HFF-Myc (cell line): ENCODE data around the gene ITGA4.
"Not testable (repeated sequence)": the region's sequence is repeated elsewhere in the genome, so short reads cannot be mapped to it uniquely, and the experiment has no call there.

Source experiments
- DNase-seq: peaks from one replicate; pipeline ENCODE4 v3.0.0-alpha.2; 2011; ENCODE audit warnings: low read depth; ENCODE audit errors: extremely low read depth
- H3K4me3 ChIP-seq: replicated peaks from 2 replicates; pipeline ENCODE4 v1.5.1; 2011; ENCODE audit warnings: low read depth, mild to moderate bottlenecking, control low read depth, low read length
- TF ChIP-seq, protein P1 (sequence below): IDR thresholded peaks from 2 replicates; pipeline ENCODE4 v1.5.1; 2012; ENCODE audit warnings: mild to moderate bottlenecking, low read depth, low read length, control low read depth; ENCODE audit errors: missing control alignments

Gene ITGA4

DNA sequence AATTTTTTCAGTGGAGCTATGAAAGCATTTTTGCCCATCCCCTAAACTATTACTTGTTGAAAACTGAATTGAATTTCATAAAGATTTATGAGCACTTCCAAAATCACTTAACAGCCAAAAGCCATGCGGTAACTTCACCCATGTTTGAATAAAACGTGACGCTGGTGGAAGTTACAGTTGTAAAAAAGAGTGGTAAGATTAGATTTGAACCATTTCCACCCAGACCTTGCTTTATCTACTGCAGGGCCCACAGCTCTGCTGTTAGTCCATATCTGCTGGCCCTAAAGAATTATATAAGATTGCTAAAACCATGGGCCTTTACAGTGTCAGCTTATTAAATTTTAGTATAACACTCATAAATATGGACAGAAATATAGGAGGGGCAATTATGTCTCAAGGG, 15.5 kb upstream of the ITGA4 start:
- H3K4me3 ChIP-seq: no peak overlapping the region
- TF ChIP-seq, protein P1, sequence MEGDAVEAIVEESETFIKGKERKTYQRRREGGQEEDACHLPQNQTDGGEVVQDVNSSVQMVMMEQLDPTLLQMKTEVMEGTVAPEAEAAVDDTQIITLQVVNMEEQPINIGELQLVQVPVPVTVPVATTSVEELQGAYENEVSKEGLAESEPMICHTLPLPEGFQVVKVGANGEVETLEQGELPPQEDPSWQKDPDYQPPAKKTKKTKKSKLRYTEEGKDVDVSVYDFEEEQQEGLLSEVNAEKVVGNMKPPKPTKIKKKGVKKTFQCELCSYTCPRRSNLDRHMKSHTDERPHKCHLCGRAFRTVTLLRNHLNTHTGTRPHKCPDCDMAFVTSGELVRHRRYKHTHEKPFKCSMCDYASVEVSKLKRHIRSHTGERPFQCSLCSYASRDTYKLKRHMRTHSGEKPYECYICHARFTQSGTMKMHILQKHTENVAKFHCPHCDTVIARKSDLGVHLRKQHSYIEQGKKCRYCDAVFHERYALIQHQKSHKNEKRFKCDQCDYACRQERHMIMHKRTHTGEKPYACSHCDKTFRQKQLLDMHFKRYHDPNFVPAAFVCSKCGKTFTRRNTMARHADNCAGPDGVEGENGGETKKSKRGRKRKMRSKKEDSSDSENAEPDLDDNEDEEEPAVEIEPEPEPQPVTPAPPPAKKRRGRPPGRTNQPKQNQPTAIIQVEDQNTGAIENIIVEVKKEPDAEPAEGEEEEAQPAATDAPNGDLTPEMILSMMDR: no peak
- DNase-seq: no peak

DNA sequence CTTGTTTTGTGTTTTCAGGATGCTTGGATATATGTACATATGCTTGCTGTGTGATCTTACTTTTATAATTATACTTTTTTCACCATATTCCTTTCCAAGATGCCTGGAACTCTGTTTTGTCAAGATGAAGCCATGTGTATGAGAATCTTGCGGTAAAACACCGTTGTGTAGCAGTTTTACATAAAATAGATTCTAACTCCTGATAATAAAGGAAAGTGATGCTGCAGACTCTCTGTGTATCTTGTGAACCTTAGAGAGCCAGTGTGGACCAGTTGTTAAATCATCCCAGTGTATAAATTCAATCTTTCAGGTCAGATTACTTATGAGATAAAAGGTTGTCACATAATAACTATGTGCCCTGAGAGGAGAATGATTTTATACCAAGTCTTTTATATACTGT, 12.5 kb upstream of the ITGA4 start:
- no peak for DNase-seq
- TF ChIP-seq, protein P1: no peak
- no peak overlapping the region for H3K4me3 ChIP-seq

DNA sequence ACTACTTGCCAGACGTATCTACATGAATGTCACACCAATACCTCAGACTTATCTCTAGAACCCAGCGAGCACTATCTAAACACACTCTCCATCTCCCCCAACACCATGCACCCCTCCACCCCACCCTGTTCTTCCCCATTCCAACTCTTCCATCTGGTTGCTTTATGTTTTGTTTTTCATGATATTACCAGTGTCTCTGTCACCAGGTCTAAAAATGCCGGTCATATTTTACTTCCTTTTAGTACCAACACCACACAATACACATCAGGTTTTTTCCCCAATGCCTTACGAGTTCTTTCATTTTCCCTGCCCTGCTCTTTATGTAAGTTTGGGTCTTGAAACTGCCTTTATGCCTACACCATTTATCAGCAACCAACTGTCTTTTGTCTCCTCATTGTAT, 10.2 kb upstream of the ITGA4 start:
- DNase-seq: no peak
- no peak overlapping the region for H3K4me3 ChIP-seq
- TF ChIP-seq, protein P1: no peak

DNA sequence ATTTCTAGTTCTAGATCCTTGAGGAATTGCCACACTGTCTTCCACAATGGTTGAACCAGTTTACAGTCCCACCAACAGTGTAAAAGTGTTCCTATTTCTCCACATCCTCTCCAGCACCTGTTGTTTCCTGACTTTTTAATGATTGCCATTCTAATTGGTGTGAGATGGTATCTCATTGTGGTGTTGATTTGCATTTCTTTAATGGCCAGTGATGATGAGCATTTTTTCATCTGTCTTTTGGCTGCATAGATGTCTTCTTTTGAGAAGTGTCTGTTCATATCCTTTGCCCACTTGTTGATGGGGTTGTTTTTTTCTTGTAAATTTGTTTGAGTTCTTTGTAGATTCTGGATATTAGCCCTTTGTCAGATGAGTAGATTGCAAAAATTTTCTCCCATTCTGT, 7.9 kb upstream of the ITGA4 start:
- DNase-seq, H3K4me3 ChIP-seq: not testable (repeated sequence)

DNA sequence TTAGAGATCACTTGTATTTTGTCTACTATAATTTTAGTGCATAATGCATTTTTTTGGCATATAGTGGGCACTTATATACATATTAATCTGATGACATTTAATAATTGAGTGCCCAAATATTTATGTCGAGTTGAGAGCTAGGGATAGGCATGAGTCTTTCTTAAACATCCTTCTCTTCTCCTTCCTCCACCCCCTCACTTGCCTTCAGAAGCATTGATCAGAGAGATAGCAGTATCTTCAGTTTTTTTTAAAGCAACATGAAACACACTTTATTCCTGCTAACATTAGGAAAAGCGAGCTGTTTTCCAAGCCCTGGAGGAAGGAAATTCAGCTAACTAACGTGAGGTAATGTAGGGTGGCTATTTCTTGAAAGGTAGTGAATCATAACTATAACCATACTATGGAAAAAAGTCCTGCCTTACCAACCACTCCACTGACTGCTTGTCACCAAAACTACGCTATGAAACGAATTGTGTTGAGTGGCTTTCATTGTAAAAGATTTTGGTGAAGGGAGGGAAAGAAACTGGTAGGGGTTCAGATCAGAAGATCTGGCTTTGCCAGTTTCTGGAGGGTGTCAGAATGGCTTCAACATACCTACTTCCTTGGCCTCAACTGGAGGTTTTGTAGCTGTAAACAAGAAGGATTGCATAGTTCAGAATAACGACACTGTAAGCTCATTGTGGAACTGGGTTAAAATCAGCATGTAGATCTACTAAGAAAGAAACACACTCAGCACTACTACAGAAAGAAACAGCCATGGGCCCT, 2.3 kb upstream of the ITGA4 start:
- TF ChIP-seq, protein P1: no peak
- no peak overlapping the region for H3K4me3 ChIP-seq
- DNase-seq: no peak

DNA sequence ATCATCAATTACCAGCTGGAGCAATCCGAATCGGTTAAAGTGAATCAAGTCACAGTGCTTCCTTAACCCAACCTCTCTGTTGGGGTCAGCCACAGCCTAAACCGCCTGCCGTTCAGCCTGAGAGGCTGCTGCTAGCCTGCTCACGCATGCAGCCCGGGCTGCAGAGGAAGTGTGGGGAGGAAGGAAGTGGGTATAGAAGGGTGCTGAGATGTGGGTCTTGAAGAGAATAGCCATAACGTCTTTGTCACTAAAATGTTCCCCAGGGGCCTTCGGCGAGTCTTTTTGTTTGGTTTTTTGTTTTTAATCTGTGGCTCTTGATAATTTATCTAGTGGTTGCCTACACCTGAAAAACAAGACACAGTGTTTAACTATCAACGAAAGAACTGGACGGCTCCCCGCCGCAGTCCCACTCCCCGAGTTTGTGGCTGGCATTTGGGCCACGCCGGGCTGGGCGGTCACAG, 496 bp upstream of the ITGA4 start:
- TF ChIP-seq, protein P1: no peak
- H3K4me3 ChIP-seq: peak overlapping the region; percentile 84
- DNase-seq: no peak

DNA sequence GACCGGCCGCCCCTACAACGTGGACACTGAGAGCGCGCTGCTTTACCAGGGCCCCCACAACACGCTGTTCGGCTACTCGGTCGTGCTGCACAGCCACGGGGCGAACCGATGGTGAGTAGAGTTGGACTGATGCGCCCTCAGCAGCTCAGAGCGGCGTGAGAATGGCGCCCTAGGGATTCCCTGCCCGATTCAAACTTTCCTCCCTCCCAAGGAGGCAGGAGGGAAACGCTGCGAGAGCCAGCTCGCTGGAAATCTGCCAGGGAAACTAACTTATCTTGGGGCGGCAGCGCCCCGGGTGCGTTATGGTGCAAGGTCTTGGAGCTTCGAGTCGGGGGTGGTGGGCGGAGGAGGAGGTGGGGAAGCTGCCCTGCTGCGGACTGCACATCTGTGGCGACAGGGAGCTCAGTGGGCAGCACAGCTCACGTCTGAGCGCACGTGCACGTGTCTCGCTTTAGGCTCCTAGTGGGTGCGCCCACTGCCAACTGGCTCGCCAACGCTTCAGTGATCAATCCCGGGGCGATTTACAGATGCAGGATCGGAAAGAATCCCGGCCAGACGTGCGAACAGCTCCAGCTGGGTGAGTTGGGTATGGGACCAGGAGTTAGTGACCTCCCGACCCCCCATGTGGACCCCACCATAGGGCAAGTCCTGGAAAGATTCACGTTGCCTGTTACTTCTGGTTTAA, 697 bp downstream of the ITGA4 start:
- DNase-seq: peak; percentile 33
- TF ChIP-seq, protein P1: no peak
- peak overlapping the region; percentile 84 for H3K4me3 ChIP-seq
